GM23248 (cell line): ENCODE results near the gene WDR82. TPM values are rescaled to one million over a fixed set of nuclear protein-coding genes. Genes with fewer than 3 reads are reported as not detected.

ENCODE experiments used
- DNase-seq: peaks from one replicate; pipeline ENCODE4 v3.0.0-alpha.2; 2015
- H2AFZ ChIP-seq: fragments of 200-600 bp; sonication (generic); 2 replicates; pipeline ENCODE4 v1.6.1; 2016; ENCODE audit warnings: antibody characterized with exemption
- H3F3A ChIP-seq: fragments of 200-600 bp; sonication (generic); 2 replicates; pipeline ENCODE4 v1.6.1; 2016; ENCODE audit warnings: mild to moderate bottlenecking, antibody characterized with exemption, mixed run types; ENCODE audit not compliant: insufficient read depth
- H3K27ac ChIP-seq: fragments of 200-600 bp; sonication (generic); 2 replicates; pipeline ENCODE4 v1.5.1; 2016; ENCODE audit warnings: mild to moderate bottlenecking
- H3K27me3 ChIP-seq: fragments of 200-600 bp; sonication (generic); replicated peaks from 2 replicates; pipeline ENCODE4 v1.6.1; 2016; ENCODE audit warnings: mild to moderate bottlenecking; ENCODE audit not compliant: insufficient read depth
- H3K36me3 ChIP-seq: fragments of 200-600 bp; sonication (generic); 2 replicates; pipeline ENCODE4 v1.6.1; 2016; ENCODE audit warnings: low read depth, mild to moderate bottlenecking
- H3K4me1 ChIP-seq: fragments of 200-600 bp; sonication (generic); 2 replicates; pipeline ENCODE4 v1.6.1; 2016; ENCODE audit warnings: mild to moderate bottlenecking; ENCODE audit not compliant: insufficient read depth
- H3K4me2 ChIP-seq: fragments of 200-600 bp; sonication (generic); one replicate; pipeline ENCODE4 v1.6.1; 2016; ENCODE audit warnings: mild to moderate bottlenecking; ENCODE audit not compliant: unreplicated experiment
- H3K4me3 ChIP-seq: fragments of 200-600 bp; sonication (generic); 2 replicates; pipeline ENCODE4 v1.5.1; 2016; ENCODE audit warnings: mild to moderate bottlenecking
- H3K79me2 ChIP-seq: fragments of 200-600 bp; sonication (generic); 2 replicates; pipeline ENCODE4 v1.6.1; 2016; ENCODE audit warnings: mild to moderate bottlenecking; ENCODE audit not compliant: insufficient read depth
- H3K9ac ChIP-seq: fragments of 200-600 bp; sonication (generic); 2 replicates; pipeline ENCODE4 v1.6.1; 2016; ENCODE audit warnings: mild to moderate bottlenecking
- H3K9me2 ChIP-seq: fragments of 200-600 bp; sonication (generic); 2 replicates; pipeline ENCODE4 v1.6.1; 2016; ENCODE audit warnings: mixed run types, mild to moderate bottlenecking, moderate library complexity; ENCODE audit not compliant: insufficient read depth
- H3K9me3 ChIP-seq: fragments of 200-600 bp; sonication (generic); one replicate; pipeline ENCODE4 v1.6.1; 2017; ENCODE audit warnings: low read depth
- H4K20me1 ChIP-seq: fragments of 200-600 bp; sonication (generic); 2 replicates; pipeline ENCODE4 v1.6.0; 2016; ENCODE audit not compliant: insufficient read depth
- EZH2 ChIP-seq: fragments of 200-600 bp; sonication (generic); IDR thresholded peaks from 2 replicates; pipeline ENCODE4 v1.6.1; 2018; ENCODE audit warnings: antibody characterized with exemption, mild to moderate bottlenecking; ENCODE audit not compliant: insufficient read depth, poor library complexity, severe bottlenecking
- EZH2phosphoT487 ChIP-seq: fragments of 200-600 bp; sonication (generic); IDR thresholded peaks from 2 replicates; pipeline ENCODE4 v1.6.1; 2018; ENCODE audit warnings: antibody characterized with exemption, moderate library complexity, mild to moderate bottlenecking, low read depth; ENCODE audit not compliant: insufficient read depth
- WGBS, 2 experiments: methylation state at CpG; one replicate each; pipeline ENCODE4 v1.1.6; 2015 to 2017; ENCODE audit warnings: low lambda C conversion rate in 2 of 2, low coverage in 1 of 2; ENCODE audit errors: missing lambda C conversion rate in 2 of 2; 5-methylcytosine and 5-hydroxymethylcytosine counted together
- in situ Hi-C: fragments of 300-500 bp; cut with MboI; formaldehyde crosslinking; loops from 2 replicates; pipeline ENCODE4 v1.15.0; 2020
- polyA plus RNA-seq: library from polyadenylated mRNA; unstranded; fragments of >200 nt; fragmentation: Nextera tagmentation; extraction: Ambion mirVana; gene quantifications from 2 replicates; pipeline ENCODE4 v1.2.1, GENCODE V29; 2016
- total RNA-seq: library from RNA; depleted of rRNA; stranded (reverse); fragments of >200 nt; shearing (Covaris generic); gene quantifications from 2 replicates; pipeline ENCODE4 v1.2.3, GENCODE V29; 2014

The WDR82 gene
- total and polyA plus RNA-seq, 2 experiments from 2014 or later, result 16.1 to 56.1 TPM

DNA sequence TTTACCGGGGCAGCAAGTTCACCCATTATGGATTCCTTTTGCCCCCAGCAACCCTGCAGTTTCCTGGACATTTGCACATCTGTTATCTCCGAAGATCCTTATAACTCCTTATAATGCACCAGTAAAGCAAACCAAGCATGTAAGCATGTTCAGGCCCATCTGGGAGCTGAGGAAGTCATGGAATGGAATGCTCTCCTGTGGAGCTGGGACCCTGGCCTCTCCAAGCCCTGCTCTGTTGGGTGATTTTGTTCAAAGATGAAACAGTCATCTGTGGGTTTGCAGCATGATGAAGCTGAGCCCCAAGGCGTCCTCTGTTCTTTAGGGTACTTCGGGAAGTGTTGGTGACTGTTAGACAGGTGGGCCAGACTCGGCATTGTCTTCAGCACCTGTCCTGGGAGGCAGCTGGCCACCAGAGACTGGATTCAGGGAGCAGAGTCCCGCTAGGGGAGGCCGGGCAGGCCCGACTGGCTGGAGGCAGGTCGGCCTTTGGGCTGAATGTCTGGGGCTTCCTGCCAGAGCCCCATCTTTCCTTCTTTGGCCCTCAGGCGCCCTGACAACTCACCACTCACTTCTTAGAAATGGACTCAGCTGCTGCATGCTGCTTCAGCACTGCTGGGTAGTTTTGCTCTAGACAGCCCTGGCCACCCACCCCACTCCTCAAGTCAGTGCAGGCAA, 41.6 kb upstream of the WDR82 start:
- in situ Hi-C loops, result no loop called here
- Histone ChIP-seq H3K4me1 (no peaks in the 10 kb centered on the region), H3K27ac (no peak overlapping the region), H3K79me2 (no peaks in the 10 kb centered on the region), H3K4me3 (no peak overlapping the region), H3F3A (no peaks in the 10 kb centered on the region), H4K20me1 (no peaks in the 10 kb centered on the region), H3K9me2 (no peaks in the 10 kb centered on the region), H2AFZ (no peak overlapping the region), H3K36me3 (no peaks in the 10 kb centered on the region), H3K27me3 (no peaks in the 10 kb centered on the region), H3K4me2 (no peak overlapping the region), H3K9me3 (no peaks in the 10 kb centered on the region), H3K9ac (no peak overlapping the region)
- WGBS, 2 experiments, result 92 to 94% methylated on average over 10 of the region's 10 CpGs
- no peak for TF ChIP-seq EZH2phosphoT487
- TF ChIP-seq EZH2, result no peak
- no peak for DNase-seq

DNA sequence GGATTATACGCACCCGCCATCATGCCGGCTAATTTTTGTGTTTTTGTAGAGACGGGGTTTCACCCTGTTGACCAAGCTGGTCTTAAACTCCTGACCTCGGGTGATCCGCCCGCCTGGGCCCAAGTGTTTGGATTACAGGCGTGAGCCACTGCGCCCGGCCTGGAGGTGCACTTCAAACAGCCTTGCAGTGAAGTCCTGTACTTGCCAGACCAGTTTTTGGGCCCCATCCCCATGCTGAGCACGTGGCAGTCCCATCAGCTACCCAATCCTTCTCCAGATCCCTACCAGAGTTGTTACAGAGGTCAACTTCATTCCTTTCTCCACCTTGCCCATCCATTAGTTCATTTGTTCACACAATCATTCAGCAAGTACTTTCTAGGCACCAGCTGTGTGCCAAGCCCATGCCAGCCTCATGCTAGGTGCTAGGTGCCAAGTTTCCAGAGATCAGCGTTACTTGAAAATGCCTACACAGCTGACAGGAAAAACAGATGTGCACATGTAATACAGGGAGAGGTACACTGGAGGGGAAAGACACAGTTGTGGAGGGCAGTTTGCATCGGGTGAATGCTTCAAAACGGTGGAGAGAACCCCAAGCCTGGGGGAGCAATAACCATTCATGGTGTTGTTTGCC, 39.9 kb upstream of the WDR82 start:
- WGBS, 2 experiments, result 76 to 77% methylated on average over 14 of the region's 14 CpGs
- no peaks in the 10 kb centered on the region for H4K20me1 ChIP-seq
- H3K9me2 ChIP-seq, result no peaks in the 10 kb centered on the region
- H3K9ac ChIP-seq, result no peak overlapping the region
- no peak overlapping the region for H3K27ac ChIP-seq
- TF ChIP-seq EZH2, result no peak
- no peak for TF ChIP-seq EZH2phosphoT487
- no peaks in the 10 kb centered on the region for H3K79me2 ChIP-seq
- DNase-seq, result no peak
- no peaks in the 10 kb centered on the region for H3F3A ChIP-seq
- H3K27me3 ChIP-seq, result no peaks in the 10 kb centered on the region
- H3K36me3 ChIP-seq, result no peaks in the 10 kb centered on the region
- H3K4me2 ChIP-seq, result no peak overlapping the region
- no peak overlapping the region for H2AFZ ChIP-seq
- in situ Hi-C loops, result no loop called here
- no peaks in the 10 kb centered on the region for H3K9me3 ChIP-seq
- H3K4me1 ChIP-seq, result peaks cover 7% of the 10 kb centered on the region
- no peak overlapping the region for H3K4me3 ChIP-seq

DNA sequence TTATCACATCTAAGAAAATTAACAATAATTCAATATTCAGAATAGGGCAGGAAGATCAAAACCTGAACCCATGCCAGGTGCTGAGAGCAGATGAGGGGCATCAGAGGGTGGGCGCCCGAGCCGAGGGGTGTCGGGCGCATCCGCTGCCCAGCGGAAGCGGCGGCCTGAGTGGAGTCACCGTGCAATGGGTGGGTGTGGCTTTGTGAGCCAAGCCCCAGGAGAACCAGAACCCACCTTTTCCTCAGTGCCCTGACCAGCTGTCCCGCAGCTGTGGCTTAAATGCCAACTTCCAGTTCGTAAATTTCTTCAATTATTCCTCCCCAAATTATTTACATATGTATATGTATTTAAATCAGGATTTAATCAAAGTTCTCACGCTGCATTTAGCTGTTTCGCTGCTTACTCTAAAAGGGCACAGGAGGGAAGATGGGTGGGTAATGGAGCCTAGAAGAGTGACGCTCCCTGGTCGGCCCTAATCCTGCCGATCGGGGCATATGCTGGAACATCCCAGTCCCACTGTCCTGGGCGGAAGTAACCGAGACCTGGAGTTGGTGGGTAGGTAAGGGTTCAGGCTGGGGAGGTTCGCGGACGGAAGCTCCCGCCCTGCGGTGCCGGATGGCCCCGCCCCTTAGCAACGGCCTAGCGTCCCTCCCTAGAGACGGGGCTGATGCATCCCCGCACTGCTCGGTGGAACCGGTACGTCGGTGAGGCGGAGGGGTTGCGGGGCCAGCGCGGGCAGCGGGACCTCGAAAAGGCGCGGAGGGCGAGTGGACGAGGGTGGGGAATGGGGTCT, 39.0 kb upstream of the WDR82 start:
- Histone ChIP-seq H3K27ac (no peak overlapping the region), H3K36me3 (no peaks in the 10 kb centered on the region), H4K20me1 (no peaks in the 10 kb centered on the region), H3F3A (no peaks in the 10 kb centered on the region), H3K27me3 (no peaks in the 10 kb centered on the region), H3K9ac (peak overlapping the region; percentile 24; the same call in 1 of the 2 replicates), H3K79me2 (no peaks in the 10 kb centered on the region), H3K4me3 (peak overlapping the region; percentile 59), H2AFZ (peak overlapping the region; percentile 59), H3K4me1 (peaks cover 7% of the 10 kb centered on the region), H3K9me2 (no peaks in the 10 kb centered on the region), H3K4me2 (peak overlapping the region; percentile 69), H3K9me3 (no peaks in the 10 kb centered on the region)
- peak; percentile 72 for DNase-seq
- TF ChIP-seq EZH2 (no peak), EZH2phosphoT487 (no peak)
- in situ Hi-C loops, result no loop called here
- 13 to 20% methylated on average over 45 of the region's 45 CpGs for WGBS, 2 experiments

DNA sequence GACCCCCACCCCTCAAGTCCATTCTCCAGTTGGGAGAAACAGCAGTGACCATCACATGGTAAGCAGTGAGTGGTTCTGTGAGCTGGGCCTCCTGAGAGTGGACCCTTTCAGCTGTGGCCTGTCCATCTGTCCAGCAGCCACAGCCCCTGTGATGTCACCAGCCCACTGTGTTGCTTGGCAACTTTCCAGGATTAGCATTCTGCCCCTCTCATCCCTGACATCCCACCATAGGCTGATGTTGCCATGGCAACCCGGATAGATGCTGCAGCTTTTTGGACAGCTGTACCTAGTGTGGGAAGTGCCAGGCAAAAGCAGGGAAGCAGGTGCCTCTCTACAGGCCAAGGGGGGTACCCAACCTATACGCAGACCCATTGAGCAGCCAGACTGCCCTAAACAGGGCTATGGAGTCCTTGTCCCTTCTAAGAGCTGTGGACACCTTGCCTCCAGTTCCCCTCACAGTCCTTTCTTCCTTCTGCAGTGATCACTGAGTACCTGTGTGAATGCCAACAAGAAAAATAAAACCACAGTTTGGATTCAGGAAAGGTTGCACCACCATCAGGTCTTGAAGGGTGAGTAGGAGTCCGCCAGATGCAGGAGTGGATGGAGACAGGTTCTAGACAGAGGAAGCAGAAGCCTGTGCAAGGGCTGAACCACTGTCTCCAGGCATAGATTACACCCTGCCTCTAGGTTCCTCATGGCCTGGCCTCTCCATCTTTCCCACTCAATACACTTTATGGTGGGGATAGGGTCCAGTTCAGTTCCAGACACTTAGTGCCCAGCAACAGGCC, 37.7 kb upstream of the WDR82 start, which contains the start of gene DNAH1:
Gene DNAH1, plus strand, starts transcription at position 343 of the 788 bp plus-strand sequence. CDS start 6,124 bp downstream, outside the sequence.
- no peaks in the 10 kb centered on the region for H3K9me3 ChIP-seq
- no peaks in the 10 kb centered on the region for H3F3A ChIP-seq
- no peaks in the 10 kb centered on the region for H4K20me1 ChIP-seq
- WGBS, 2 experiments, result 92 to 97% methylated on average over 2 to 3 of the region's 3 CpGs
- peak within 1 kb of the TSS; percentile 59 for H3K4me3 ChIP-seq
- H3K4me1 ChIP-seq, result peaks cover 7% of the 10 kb centered on the region
- H2AFZ ChIP-seq, result no peak within 1 kb of the TSS
- TF ChIP-seq EZH2 (no peak), EZH2phosphoT487 (no peak)
- no peak within 1 kb of the TSS for H3K27ac ChIP-seq
- H3K79me2 ChIP-seq, result no peaks in the 10 kb centered on the region
- DNase-seq, result no peak
- in situ Hi-C loops, result no loop called here
- H3K9ac ChIP-seq, result no peak within 1 kb of the TSS
- H3K9me2 ChIP-seq, result no peaks in the 10 kb centered on the region
- peak within 1 kb of the TSS; percentile 69 for H3K4me2 ChIP-seq
- H3K27me3 ChIP-seq, result no peaks in the 10 kb centered on the region
- no peaks in the 10 kb centered on the region for H3K36me3 ChIP-seq
